ENCODE results near the gene NTM.

The NTM gene

DNA sequence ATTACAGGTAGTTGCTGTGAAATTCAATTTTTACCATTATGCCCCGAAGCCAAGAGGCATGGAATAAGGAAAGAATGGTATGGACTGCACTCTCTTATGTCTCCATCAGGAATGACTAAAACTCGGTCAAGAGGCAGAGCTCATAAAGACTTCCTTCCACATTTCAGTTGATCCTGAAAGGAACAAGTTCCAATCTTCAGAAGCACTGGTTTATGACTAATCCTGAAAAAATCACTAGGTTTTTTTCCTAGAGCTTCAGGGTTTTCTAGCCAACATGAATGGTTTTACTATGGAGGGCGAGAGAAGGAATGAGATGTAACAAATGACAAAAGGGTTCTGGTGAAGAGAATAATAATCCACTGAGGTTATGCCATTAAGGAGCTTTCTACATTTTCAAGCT lies 832.2 kb downstream of the NTM start:
- no peak for DNase-seq

DNA sequence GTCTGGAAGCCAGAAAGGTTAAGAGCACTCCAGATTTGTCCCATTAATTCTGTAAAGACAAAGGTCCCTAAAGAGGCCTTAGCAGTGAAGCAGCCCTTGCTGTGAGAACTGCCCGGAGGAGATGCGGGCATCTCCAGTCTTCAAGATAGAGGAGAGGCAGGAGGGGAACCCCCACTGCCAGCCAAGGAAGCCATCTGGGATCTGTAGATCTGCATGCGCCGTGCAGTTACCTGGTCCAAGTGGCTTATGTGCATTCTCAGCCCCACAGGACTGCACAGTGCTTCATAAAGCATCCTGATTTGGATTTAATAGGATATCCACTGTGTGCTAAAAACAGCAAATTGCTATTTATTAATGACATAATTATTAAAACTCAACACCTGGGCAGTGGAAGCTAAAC lies 834.6 kb downstream of the NTM start:
- no peak for DNase-seq

DNA sequence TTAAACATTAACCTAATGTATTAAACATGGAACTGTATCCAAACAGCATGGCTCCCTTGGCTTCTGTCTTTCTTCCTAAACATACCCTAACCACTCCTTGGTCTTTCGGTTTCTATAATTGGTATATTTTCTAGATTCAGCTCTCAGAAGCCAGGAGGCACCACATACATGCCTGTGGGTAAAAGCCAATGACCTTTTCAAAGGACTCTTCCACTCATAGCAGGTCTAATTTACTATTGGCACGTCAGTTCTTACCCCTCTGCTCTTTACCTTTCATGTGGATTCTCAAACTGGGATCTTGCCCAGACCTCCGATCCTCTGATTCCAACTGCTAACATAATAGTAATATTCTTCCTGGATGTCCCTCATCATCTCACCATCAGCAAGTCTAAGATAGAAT lies 835.1 kb downstream of the NTM start:
- DNase-seq: no peak

DNA sequence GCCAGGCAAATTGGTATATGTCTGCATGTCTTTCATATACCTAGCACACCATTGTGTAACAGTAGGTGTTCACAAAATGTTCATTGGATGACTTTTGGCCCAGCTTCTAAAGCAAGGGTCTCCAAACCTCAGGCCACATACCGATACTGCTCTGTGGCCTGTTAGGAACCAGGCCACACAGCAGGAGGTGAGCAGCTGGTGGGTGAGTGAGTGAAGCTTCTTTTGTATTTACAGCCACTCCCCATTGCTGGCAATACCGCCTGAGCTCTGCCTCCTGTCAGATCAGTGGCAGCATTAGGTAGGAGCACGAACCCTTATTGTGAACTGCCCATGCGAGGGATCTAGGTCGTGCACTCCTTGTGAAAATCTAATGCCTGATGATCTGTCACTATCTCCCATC lies 836.6 kb downstream of the NTM start:
- no peak for DNase-seq

DNA sequence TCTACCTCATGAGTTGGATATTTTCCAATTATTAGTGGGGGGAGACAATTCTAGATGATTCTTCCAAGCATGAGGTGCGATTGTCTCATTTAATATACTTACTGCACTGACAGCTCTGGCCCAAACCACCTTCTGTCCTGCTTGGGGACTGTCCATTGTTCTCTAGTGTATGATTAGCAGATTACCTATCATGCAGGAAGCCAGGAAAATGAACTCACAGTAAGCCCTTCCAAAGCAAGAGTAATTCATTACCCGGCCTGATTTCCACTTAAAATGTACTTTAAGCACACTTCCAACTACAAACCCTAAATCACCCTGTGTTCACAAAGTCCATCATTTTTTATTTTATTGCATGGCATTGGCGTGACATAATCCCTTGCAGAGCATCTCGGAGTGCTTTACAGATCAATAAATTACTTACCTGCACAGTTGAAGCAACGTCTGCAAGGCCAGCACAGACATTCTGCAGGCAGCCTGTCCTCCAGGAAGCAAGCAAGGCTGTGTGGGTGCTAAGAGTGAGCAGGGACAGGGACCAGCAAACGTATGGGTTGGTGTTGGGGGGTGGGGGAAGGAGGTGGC lies 838.2 kb downstream of the NTM start:
- no peak for DNase-seq

DNA sequence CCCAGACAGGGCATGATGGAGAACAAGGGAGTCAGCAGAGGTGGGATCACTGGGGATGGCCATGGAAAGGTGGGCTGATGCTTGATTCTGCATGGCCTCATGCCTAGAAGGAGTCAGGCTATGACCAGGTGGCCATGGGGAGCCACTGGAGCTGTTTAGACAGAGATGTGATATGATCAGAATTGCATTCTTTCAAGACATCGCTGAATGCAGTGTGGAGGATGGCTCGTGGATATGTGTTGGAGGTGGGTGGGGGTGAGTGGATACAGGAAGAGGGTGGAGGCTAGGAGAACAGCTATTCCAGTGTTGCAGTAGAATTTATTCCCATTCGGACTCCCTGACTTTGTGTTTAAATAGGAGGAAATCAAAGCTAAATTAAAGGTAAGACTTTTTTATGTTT lies 841.1 kb downstream of the NTM start:
- DNase-seq: no peak

DNA sequence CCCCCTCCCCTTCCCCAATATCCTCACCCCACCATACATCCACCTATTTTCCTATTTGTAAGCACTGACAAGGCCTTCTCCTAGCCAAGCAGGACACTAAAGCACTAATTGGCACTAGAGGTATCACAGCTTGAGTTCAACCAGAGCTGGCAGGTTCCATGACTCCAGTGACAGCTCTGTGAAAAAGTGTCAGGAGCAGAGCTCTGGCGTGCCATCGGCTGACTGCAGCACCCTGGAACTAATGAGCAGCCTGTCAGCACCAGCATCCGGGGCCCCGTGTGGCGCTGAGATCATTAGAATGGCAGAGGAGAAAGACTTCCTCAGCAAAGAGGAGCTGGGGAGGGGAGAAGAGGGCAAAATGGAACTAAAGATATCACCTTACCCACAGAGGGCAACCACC lies 847.4 kb downstream of the NTM start:
- DNase-seq: no peak

DNA sequence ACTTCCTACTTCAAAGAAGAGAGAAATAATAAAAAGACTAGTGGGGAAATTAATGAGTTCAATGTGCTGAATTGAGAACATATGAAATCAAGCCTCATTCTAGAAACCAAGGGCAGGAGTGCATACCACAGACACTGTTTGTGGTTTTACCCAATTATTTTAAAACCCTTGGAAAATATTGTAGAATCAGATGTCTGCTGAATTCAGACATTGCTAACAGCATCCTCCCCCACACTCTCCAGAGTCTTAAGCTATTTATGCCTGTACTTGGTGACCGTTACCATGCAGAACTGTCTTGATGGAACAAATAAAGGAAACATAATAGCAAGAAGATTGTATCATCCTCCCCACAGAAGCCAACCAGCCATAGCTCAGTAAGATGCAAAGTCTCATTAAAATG lies 850.1 kb downstream of the NTM start:
- DNase-seq: no peak

DNA sequence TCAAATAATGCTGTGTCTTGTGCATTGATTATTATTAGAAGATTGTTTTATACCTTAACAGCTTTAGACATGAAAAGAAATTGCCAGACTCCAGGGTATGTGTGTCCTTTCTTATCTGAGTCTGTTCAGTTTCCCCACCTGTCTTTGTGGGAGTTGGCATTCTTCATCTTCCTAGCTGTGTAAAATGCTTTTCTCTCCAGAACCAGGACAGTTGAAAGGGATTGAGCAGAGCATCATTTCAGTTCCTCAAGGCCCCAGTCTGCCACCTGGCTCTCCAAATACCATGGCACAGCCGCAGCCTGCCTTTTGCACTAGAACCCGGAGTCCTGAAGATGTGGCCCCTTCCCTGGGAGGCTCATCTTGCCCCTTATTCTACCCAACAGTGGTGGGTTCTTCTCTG lies 851.9 kb downstream of the NTM start:
- no peak for DNase-seq

DNA sequence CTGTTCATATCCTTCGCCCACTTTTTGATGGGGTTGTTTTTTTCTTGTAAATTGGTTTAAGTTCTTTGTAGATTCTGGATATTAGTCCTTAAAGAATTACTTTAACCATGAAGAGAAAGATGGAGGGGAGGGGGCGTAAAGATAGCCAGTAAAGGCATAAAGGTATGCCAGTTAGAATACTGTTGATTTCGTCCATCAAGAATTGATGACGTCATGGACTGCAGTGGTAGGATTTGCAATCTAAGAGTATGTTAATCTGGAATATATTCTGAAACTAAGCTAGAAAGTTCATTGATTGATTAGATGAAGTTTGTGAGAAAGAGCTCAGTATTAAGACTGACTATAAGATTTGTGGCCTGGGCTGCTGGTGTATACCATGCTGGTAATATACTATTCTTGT lies 856.1 kb downstream of the NTM start:
- no peak for DNase-seq

DNA sequence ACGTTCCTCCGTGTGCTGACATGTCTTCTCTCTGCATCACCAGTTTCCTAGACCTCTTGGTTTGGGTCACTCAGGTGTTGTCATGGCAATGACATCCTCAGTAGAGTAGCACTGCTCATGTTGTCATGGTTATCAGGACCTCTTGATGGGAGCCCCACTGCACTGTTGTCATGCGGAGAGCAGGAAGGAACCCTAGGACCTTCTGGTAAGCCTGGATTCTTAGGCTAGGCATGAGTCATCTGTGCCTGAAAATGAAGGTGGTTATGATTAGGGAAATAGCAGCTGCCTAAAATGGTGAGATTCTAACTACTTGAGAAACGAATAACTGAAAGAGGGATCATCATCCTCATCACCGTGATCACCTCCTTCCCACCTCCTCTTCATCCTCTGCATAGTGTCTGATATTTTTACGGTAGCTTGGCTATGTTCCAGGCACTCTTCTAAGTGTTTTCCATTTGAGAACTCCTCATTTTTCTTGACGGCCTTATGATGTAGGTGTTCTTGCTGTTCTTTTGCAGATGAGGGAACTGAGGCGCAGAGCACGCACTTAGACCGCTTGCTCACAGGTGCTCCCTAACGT lies 858.4 kb downstream of the NTM start:
- DNase-seq: no peak

DNA sequence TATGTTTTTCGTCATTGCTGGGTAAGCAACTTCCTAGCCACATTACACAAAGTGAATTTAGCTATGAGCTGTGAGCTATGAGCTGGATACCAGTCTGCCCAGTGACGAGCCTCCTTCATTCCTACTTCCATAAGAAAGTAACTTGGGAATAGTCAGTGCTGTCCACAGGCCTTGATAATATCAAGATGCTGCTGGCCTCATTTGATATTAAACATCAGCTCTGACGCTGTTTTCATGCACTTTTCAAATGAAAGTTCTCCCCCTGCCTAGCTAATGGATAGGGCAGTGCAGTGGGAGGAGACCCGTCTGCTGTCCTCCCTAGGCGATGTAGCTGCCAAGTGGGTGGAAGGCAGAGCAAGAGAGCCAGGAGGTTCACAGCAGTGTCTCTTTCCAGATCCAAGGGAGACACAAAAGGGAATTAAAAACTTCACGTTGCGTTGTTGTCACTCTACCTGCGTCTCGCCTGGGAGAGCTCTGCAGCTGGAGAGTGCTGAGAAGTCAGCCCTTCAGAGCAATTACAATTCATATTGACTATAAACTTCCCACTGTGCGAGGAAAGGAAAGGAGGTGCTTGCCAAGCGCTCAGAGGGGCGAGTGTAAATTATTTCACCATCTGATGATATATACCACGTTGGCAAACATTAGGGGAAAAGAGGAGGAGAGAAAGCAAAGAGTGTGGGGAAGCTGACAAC lies 861.4 kb downstream of the NTM start:
- DNase-seq: no peak

DNA sequence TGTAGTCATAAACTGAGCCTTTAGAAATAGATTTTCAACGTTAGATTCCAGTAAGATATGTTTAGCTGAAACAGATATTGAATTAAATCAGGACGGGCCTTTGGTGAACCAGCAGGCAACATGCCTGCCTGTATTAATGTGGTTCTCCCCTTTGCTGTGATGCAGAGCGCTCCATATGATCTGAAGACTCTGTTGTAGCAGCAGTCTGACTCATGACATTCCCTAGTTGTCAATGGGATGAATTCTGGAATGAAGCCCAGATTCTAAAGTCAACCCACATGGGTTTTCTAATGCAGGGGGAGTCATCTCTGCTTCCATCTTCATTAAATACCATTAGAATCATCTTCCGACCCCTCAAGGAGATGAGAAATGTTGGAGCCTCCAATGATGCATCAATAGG lies 864.5 kb downstream of the NTM start:
- no peak for DNase-seq

DNA sequence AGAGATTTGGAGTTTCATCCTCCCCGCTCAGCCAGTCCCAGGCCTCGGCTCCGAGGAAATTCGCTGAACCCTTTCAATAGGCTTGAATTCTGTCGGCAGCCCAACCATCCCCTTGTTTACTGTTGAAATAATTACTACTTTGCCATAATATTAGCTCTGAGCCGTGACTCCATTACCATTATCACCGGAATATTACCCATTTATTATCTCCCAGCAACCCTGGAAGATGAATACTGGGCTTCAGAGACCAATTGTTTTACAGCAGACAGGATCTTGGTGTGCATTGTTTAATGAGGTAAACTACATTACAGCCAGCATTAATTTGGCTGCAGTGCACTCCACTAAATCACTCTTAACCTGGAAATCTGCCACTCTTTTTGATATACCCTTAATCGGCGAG lies 867.4 kb downstream of the NTM start:
- no peak for DNase-seq

DNA sequence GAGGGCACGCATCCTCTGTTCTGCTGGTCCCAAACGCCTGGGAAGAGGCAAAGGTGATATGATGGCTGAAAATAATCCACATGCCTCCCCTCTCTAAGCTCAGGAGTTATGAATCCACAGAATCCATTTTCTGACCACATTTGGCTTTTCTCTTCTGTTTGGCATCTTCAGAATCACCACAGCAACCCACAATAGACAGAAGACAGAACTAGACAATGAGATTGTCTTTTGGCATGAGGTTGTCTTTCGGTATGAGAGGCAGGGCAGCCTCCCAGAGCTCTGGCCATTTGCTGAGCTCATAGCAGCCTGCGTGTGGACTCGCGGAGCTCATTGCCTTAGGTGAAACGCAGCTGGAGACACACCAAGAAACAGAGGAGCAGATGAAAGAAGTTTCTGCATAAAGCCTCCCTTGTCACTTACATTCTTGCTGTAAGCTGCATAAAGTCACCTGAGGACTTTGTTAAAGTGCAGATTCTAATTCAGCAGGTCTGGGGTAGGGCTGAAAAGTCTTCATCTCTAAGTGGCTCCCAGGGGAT lies 868.0 kb downstream of the NTM start:
- no peak for DNase-seq

DNA sequence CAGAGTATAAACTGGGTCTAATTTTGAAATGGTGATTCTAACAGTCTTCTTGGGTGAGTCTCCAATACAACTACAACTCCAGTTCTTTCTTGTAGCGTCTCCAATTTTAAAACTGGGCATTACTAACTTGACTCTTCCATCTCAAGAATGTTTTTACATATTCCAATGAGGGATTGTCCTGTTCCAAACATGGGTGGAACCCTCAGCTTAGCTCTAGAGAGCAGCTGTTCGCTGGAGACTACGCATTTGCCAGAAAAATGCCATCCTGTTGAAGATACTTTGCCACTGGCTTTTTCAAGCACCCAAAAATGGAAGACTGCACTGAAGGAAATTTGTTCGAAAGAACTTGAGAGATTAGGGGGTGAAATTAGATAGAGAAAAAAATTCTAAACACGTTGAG lies 870.0 kb downstream of the NTM start:
- no peak for DNase-seq

DNA sequence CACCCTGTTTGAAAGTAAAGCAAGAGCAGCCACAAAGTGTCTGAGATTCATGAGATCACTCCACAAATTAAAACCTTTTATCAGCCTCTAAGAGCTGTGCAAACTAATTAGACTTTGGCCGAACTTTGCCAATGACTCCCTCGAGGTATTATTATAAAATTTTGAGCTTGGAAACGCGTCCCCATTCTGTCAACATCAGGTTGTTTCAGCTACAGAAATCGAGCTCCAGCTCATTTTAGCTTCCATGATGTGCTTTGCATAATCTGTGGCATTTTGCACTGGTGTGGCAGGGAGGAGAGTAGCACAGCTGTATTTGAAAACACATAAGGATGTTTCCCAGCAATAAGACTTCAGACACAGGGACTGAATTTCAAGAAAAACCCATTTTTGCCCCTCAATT lies 872.2 kb downstream of the NTM start:
- DNase-seq: no peak

DNA sequence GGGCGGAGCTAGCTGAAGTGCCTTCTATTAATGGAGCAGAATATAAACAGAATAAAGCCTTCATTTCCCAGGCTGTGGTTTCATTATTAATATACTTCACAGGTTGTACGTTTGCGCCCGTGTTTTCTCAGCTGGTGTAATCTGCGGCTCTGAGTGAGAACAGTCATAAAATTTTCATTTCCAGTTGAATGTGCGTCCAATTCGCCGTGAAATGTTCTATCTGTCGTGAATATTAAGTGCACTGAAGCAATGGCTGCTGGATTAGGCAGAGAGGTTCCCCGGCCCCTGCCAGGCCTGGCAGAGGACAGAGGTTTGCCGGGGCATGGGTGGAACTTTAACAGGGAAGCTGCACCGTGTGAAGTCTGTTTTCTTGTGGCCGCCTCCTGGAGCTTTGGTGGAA lies 874.4 kb downstream of the NTM start:
- no peak for DNase-seq

DNA sequence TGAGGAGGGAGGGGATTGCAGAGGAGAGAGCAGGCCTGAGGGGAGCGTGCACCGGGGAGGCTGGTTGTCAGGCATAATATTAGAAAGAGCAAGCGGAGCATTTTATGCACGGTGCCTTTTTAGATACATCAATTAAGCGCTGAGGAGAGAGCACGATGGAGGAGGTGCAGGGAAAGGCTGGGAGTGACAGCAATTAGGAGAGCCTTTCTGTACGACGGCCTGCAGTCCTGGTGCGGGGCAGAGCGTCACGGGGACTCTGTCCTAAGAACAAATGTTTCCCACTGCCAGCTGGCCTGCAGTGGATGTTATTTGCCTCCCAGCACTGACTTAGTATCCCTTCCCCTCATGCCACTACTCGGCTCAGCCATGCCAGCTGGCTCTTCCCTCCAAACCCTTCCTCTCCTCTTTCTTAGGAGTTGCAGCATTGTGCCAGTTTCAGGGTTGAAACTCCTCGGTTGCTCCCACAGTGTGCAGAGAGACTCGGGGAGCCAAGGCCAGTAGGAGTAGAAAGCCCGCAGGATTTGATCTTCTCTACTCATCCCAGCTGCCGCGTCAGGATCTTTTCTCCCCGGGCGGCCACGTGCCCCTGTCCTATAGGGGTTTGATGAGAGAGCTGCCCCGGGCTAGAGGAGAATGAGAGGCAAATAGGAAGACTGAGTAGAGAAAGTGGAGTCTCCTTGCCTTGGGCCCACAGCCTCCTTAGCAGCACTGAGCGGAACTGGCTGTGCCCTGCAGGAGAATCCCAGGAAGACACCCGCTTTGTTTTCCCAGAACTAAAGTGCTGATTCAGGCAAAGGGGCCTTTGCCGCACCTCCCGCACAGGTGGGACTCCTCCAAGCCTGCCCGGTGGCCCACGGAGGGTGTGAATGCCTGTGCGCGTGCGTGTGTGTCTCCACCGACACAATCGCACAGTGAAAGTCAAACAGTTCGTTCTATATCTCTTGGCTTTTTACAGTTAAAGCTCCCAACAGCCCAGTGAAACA lies 875.3 kb downstream of the NTM start:
- DNase-seq: no peak

DNA sequence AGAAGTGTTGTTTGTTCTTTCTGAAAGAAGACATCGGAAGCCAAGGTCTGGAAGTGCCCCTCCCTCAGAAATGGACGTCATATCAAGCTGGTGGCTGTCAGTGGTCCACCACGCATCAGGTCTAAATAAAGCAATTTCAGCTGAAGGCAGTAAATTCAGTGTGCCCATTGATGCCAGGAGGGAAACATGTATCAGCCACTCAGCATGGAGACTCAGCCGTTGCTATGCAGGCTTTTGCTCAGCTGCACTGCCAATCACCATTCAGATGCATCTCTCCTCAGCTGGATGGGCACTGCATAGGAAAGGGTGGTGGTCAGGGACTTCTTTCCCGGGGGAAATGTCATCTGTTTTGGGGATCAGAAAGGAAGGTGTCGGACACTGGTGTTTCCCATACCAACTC lies 878.2 kb downstream of the NTM start:
- DNase-seq: no peak

DNA sequence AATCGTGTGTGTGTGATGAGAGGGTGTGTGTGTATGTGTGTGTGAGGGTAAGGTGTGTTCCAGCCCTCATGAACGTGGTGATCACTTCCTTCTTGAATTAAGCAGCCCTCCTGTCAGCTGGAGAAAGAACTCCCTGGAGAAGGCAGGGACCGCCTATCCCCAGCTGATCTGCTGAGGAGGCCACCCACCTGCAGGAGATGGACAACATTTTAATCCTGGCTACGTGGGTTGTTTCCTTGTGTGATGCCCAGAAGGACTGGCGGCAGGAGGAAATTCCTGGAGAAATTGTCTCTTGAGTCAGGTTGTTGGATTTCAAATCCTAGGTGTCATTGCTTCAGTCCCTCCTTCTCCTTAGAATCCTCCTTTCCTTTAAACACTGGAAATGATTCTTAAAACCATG lies 878.8 kb downstream of the NTM start:
- DNase-seq: no peak

DNA sequence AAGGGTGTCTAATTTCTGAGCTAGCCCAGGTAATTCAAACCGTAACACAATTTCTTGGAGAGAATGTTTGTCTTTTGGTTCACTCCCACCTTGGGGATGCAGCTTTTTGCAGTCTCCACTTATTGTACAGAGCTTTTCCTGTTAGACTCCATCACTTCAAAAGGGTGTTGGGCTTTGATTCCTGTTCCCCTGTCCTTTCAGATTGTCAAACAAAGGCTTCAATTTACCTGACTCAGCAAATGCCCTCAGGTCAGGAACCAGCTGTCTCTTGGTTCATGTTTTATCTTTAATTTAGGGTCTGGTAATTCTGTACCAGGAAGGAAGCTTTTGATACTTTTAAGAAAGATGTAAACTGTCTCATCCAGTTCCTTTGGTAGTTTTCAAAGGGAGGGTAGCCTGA lies 880.6 kb downstream of the NTM start:
- no peak for DNase-seq

DNA sequence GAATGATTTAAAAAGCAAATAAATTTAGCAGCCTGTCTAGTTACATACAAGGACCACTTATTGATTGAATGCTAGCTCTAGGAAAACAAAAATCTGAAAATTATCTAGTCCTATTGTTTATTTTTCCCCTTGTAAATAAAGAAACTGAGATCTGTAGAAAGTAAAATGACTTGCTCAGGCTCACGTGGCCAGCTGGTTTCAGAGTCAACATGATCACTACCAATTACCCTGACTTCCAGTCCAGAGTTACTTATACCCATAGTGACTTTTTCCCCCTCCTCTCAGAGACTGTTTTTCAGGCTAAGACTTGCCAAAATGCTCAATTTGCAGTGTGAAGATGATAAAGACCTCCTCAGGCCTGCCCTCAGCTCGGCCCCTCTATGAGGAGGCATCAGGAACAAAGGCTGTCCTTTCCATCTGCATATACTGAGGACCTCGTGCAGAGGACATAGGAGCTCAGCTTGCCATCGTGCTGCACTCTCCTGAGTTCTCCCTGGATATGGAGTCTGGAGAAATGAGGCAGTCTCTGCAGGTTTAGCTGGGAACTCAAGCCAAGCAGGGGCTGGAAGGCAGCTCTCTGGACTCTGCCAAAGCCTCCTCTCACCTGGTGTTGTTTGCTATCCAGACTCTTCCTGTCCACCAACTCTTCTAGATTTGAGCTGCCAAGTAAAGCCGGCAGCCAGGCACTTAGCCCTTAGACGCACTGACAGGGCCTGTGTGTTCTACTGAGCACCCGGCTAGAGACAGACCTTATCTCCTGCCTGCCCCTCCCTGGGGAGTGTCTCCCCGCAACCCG lies 883.3 kb downstream of the NTM start:
- DNase-seq: no peak

Measured in KG1 (cell line).